Ascending aorta (tissue), 2 donors: ENCODE measurements around the gene DNASE1. TPM values are rescaled to one million over a fixed set of nuclear protein-coding genes. Genes with fewer than 3 reads are reported as not detected.

Source experiments
- DNase-seq, 2 donors: peaks; one replicate each; pipeline ENCODE4 v3.0.0-alpha.2; 2019; ENCODE audit warnings: low spot score in 2 of 2
- H3K27ac ChIP-seq, 2 donors: fragments of 200-600 bp; sonication (generic); one replicate each; pipeline ENCODE4 v1.5.1; 2016 to 2017; ENCODE audit warnings: mild to moderate bottlenecking in 1 of 2
- H3K27me3 ChIP-seq: fragments of 200-600 bp; sonication (generic); one replicate; pipeline ENCODE4 v1.5.1; 2017
- H3K36me3 ChIP-seq, 2 donors: fragments of 200-600 bp; sonication (generic); one replicate each; pipeline ENCODE4 v1.5.1; 2016
- H3K4me1 ChIP-seq, 2 donors: fragments of 200-600 bp; sonication (generic); one replicate each; pipeline ENCODE4 v1.5.1; 2016 to 2017; ENCODE audit warnings: mild to moderate bottlenecking in 1 of 2
- H3K4me3 ChIP-seq, 2 donors: fragments of 200-600 bp; sonication (generic); one replicate each; pipeline ENCODE4 v1.5.1; 2016 to 2017; ENCODE audit warnings: mild to moderate bottlenecking in 1 of 2
- H3K9me3 ChIP-seq, 2 donors: fragments of 200-600 bp; sonication (generic); one replicate each; pipeline ENCODE4 v1.5.1; 2016
- CTCF ChIP-seq, 3 experiments: fragments of 200-600 bp in 2 of 3; fragments of 450-650 bp in 1 of 3; sonication (generic) in 2 of 3; IDR thresholded peaks; one replicate each; pipeline ENCODE4 v1.5.1; 2016 to 2019; ENCODE audit warnings: antibody characterized with exemption in 3 of 3, mild to moderate bottlenecking in 1 of 3, moderate library complexity in 1 of 3
- intact Hi-C: fragments of 100-400 bp; cut with DNase I; formaldehyde crosslinking; loops from one replicate; pipeline ENCODE4 v1.15.1; 2023
- total RNA-seq: library from RNA; depleted of rRNA; stranded (reverse); fragments of >200 nt; gene quantifications from one replicate; pipeline ENCODE4 v1.1.0, GENCODE V29; 2016

The DNASE1 gene
- total RNA-seq, 1 donor from 2014 or later = 51.2 TPM

DNA sequence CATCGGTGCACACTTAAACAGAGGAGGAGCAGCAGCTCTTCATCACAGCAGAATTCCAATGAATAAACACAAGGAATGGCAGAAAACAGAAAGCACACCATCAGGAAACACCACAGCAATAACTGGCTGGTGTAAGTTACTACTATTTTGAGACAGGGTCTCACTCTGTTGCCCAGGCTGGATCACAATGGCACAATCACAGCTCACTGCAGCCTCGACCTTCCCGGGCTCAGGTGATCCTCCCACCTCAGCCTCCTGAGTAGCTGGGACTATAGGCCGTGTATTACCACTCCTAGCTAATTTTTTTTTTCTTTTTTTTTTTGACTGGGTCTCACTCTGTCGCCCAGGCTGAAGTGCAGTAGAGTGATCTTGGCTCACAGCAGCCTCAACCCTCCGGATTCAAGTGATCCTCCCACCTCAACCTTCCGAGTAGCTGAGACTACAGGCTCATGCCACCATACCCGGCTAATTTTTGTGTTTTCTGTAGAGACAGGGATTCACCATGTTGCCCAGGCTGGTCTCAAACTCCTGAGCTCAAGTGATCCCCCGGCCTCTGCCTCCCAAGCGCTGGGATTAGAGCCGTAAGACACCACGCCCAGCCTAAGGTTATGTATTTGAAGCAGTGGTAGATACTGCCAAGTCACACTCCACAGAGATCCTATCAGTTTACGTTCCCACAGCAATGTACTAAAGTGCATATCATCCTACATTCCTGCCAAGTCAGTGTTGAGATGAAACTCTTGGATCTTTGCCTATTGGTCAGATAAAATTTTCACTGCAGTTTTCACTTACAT is 42.1 kb downstream of the DNASE1 start:
- TF ChIP-seq CTCF (IDR thresholded peaks at IDR 0.05) = no peak
- Histone ChIP-seq H3K4me3 (no peak overlapping the region), H3K36me3 (peaks cover 0 to 3% of the 10 kb centered on the region in 2 donors), H3K4me1 (no peaks in the 10 kb centered on the region), H3K27ac (no peak overlapping the region), H3K27me3 (no peaks in the 10 kb centered on the region), H3K9me3 (no peaks in the 10 kb centered on the region)
- intact Hi-C loops = no loop called here
- no peak for DNase-seq

DNA sequence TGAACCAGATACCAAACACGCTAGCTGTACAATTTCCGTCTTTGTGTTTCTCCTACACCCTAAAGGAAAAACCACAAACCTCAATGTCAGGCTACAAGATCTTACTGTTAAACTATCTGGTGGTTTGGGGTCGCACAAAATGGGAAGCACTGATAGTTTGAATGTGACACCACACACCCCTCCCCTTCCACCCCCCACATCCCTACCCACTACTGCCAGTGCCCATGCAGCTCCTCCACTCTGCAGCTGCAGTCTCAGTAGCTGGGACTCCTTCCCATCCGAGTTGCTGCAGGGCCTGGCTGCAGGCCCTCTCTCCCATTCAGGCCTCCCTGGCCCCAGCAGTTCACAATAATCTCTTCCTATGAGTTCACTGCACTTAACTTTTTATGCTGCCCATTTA is 44.5 kb downstream of the DNASE1 start:
- no peak overlapping the region for H3K27ac ChIP-seq
- no peak for TF ChIP-seq CTCF (IDR thresholded peaks at IDR 0.05)
- intact Hi-C loops = no loop called here
- H3K27me3 ChIP-seq = no peaks in the 10 kb centered on the region
- no peak for DNase-seq
- H3K9me3 ChIP-seq = no peaks in the 10 kb centered on the region
- H3K4me3 ChIP-seq = no peak overlapping the region
- H3K4me1 ChIP-seq = no peaks in the 10 kb centered on the region
- peaks cover 0 to 3% of the 10 kb centered on the region in 2 donors for H3K36me3 ChIP-seq

GRCh38 chr16:3701531-3701930 is 47.0 kb downstream of the DNASE1 start:
- H3K4me3 ChIP-seq = no peak overlapping the region
- H3K27ac ChIP-seq = no peak overlapping the region
- TF ChIP-seq CTCF (IDR thresholded peaks at IDR 0.05) = no peak
- DNase-seq = no peak
- H3K36me3 ChIP-seq = peaks cover 0 to 3% of the 10 kb centered on the region in 2 donors
- no peaks in the 10 kb centered on the region for H3K9me3 ChIP-seq
- intact Hi-C loops = no loop called here
- H3K4me1 ChIP-seq = no peaks in the 10 kb centered on the region
- no peaks in the 10 kb centered on the region for H3K27me3 ChIP-seq

DNA sequence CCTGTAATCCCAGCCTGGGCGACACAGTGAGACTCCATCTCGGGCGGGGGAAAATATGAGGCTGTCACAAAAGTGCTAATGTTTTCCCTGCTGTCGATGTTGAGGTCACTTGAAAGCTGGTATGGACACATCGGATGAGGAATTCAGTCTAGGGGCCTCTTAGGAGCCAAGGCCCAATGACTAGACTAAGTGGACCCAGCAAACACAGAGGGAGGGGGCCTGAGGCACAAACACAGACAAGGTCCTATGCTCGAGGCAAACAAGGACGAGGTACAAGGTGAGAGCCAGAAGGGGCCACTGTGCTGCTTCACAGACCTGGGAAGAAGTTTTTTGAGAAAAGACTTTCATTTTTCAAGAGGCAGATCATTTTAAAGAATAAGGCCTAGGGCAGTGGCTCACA is 47.6 kb downstream of the DNASE1 start:
- Histone ChIP-seq H3K27ac (no peak overlapping the region), H3K4me3 (no peak overlapping the region), H3K36me3 (peaks cover 0 to 3% of the 10 kb centered on the region in 2 donors), H3K9me3 (no peaks in the 10 kb centered on the region), H3K27me3 (no peaks in the 10 kb centered on the region), H3K4me1 (no peaks in the 10 kb centered on the region)
- intact Hi-C loops = no loop called here
- no peak for DNase-seq
- TF ChIP-seq CTCF (IDR thresholded peaks at IDR 0.05) = no peak

- Histone ChIP-seq H3K36me3 (no peaks in the 10 kb centered on the region), H3K4me1 (no peaks in the 10 kb centered on the region), H3K27ac (no peak overlapping the region), H3K4me3 (no peak overlapping the region), H3K9me3 (no peaks in the 10 kb centered on the region), H3K27me3 (no peaks in the 10 kb centered on the region)
- intact Hi-C loops = no loop called here
- no peak for TF ChIP-seq CTCF (IDR thresholded peaks at IDR 0.05)
- DNase-seq = no peak
Measured at GRCh38 chr16:3706253-3707012, 51.9 kb downstream of the DNASE1 start.

Other genes starting within 250 kb of the DNASE1 start
- gene ZNF597, start 211.2 kb upstream of the DNASE1 start, total RNA-seq = 0.21 TPM
- gene NAA60, start 211.0 kb upstream of the DNASE1 start, total RNA-seq = 74.6 TPM
- not detected for gene C16orf90, start 159.2 kb upstream of the DNASE1 start, total RNA-seq
- gene CLUAP1, start 153.7 kb upstream of the DNASE1 start, total RNA-seq = 72.4 TPM
- gene NLRC3, start 77.3 kb upstream of the DNASE1 start, total RNA-seq = 2.1 TPM
- 3.4 TPM for gene SLX4, start 43.1 kb upstream of the DNASE1 start, total RNA-seq
- 169 TPM for gene TRAP1, start 62.8 kb downstream of the DNASE1 start, total RNA-seq
- gene CREBBP, start 226.0 kb downstream of the DNASE1 start, total RNA-seq = 73.7 TPM